Endothelial cell of umbilical vein (primary cell): ENCODE measurements around the gene ANKS1B. TPM values are rescaled to one million over a fixed set of nuclear protein-coding genes. Genes with fewer than 3 reads are reported as not detected.

Experiments
- BruUV-seq: library from RNA; stranded (reverse); fragments of 400-500 nt; replicated peaks from 2 replicates; lab custom pipeline; 2021; lab: Mats Ljungman, UMichigan
- CTCF ChIA-PET: fragments of 300-600, 350-600 bp; sonication (Branson Sonifier 250); formaldehyde crosslinking; loops from one replicate; lab custom pipeline; 2021; ENCODE audit warnings: antibody characterized with exemption, inconsistent platforms; lab: Charles Lee
- POLR2A ChIA-PET: fragments of 300-600, 350-600 bp; sonication (Branson Sonifier 250); formaldehyde crosslinking; loops from one replicate; lab custom pipeline; 2021; ENCODE audit warnings: antibody characterized with exemption, inconsistent platforms; lab: Charles Lee
- DNase-seq: peaks from one replicate; pipeline ENCODE4 v3.0.0-alpha.2; 2011; ENCODE audit warnings: low read depth, low spot score
- FAIRE-seq: peaks from 2 replicates; lab custom pipeline; 2011; peaks lifted over from hg19 to GRCh38; lab: Jason Lieb, UNC
- H2AFZ ChIP-seq: 2 replicates; pipeline ENCODE4 v1.6.0; 2012; ENCODE audit warnings: low read depth, low read length, control low read depth, inconsistent platforms
- H3K27ac ChIP-seq: 2 replicates; pipeline ENCODE4 v1.5.1; 2011; ENCODE audit warnings: low read depth, mild to moderate bottlenecking, control low read depth, low read length, moderate library complexity; ENCODE audit not compliant: insufficient read depth
- H3K27me3 ChIP-seq, 2 experiments: 2 replicates each; pipeline versions ENCODE4 v1.6.0 to v1.6.1; 2011; ENCODE audit warnings: low read length in 2 of 2, mixed read lengths in 1 of 2; ENCODE audit not compliant: control insufficient read depth in 2 of 2, insufficient read depth in 2 of 2
- H3K36me3 ChIP-seq, 2 experiments: 2 replicates in 1 of 2; 3 replicates in 1 of 2; pipeline ENCODE4 v1.5.1; 2011; ENCODE audit warnings: low read length in 2 of 2, mild to moderate bottlenecking in 1 of 2, moderate library complexity in 1 of 2; ENCODE audit not compliant: control insufficient read depth in 2 of 2, insufficient read depth in 2 of 2; ENCODE audit errors: extremely low read depth in 1 of 2
- H3K4me1 ChIP-seq: 3 replicates; pipeline ENCODE4 v1.5.1; 2011; ENCODE audit warnings: mild to moderate bottlenecking, low read length; ENCODE audit not compliant: control insufficient read depth, insufficient read depth; ENCODE audit errors: extremely low read depth
- H3K4me2 ChIP-seq: 2 replicates; pipeline ENCODE4 v1.6.1; 2011; ENCODE audit warnings: low read length, control low read depth, mixed read lengths; ENCODE audit not compliant: insufficient read depth
- H3K4me3 ChIP-seq, 3 experiments: fragments of 200-600 bp in 1 of 3; sonication (generic), shearing (Covaris generic) in 1 of 3; replicated peaks in 1 of 3; 2 replicates each; pipeline ENCODE4 v1.5.1; 2011 to 2016; ENCODE audit warnings: control low read depth in 3 of 3, low read length in 3 of 3, mild to moderate bottlenecking in 2 of 3, inconsistent platforms in 1 of 3, low read depth in 1 of 3, moderate library complexity in 1 of 3; ENCODE audit not compliant: insufficient read depth in 1 of 3
- H3K79me2 ChIP-seq: 2 replicates; pipeline ENCODE4 v1.6.0; 2012; ENCODE audit warnings: low read length, inconsistent platforms; ENCODE audit not compliant: control insufficient read depth, insufficient read depth
- H3K9ac ChIP-seq: replicated peaks from 2 replicates; pipeline ENCODE3; 2011; ENCODE audit warnings: low read length, control low read depth; ENCODE audit not compliant: insufficient read depth; ENCODE audit errors: extremely low read depth
- H3K9me1 ChIP-seq: replicated peaks from 3 replicates; pipeline ENCODE4 v1.6.0; 2011; ENCODE audit warnings: mild to moderate bottlenecking, low read length; ENCODE audit not compliant: control insufficient read depth, insufficient read depth; ENCODE audit errors: extremely low read depth
- H3K9me3 ChIP-seq: replicated peaks from 2 replicates; pipeline ENCODE4 v1.5.1; 2012; ENCODE audit warnings: low read length, inconsistent platforms; ENCODE audit not compliant: control insufficient read depth, insufficient read depth
- H4K20me1 ChIP-seq: replicated peaks from 2 replicates; pipeline ENCODE3; 2011; ENCODE audit warnings: mild to moderate bottlenecking, low read length; ENCODE audit not compliant: control insufficient read depth, insufficient read depth; ENCODE audit errors: extremely low read depth
- CTCF ChIP-seq, 2 donors: IDR thresholded peaks; 1 replicate in 1 of 2; 2 replicates in 1 of 2; pipeline ENCODE4 v1.5.1; 2011; ENCODE audit warnings: low read length in 2 of 2, mild to moderate bottlenecking in 2 of 2, moderate library complexity in 2 of 2, control low read depth in 1 of 2, inconsistent platforms in 1 of 2, low read depth in 1 of 2; ENCODE audit not compliant: insufficient read depth in 1 of 2; ENCODE audit errors: extremely low read depth in 1 of 2
- EZH2 ChIP-seq: IDR thresholded peaks from 2 replicates; pipeline ENCODE4 v1.6.1; 2012; ENCODE audit warnings: borderline replicate concordance, low read depth, mild to moderate bottlenecking, moderate library complexity, low read length, inconsistent platforms; ENCODE audit not compliant: severe bottlenecking
- FOS ChIP-seq: IDR thresholded peaks from 2 replicates; pipeline ENCODE4 v1.6.1; 2011; ENCODE audit warnings: mild to moderate bottlenecking, low read length, moderate library complexity, borderline replicate concordance; ENCODE audit not compliant: insufficient read depth
- GATA2 ChIP-seq: IDR thresholded peaks from 2 replicates; pipeline ENCODE4 v1.7.0; 2011; ENCODE audit warnings: low read depth, mild to moderate bottlenecking, moderate library complexity, mixed read lengths, low read length; ENCODE audit not compliant: insufficient read length, insufficient read depth
- JUN ChIP-seq: IDR thresholded peaks from 2 replicates; pipeline ENCODE4 v1.6.1; 2011; ENCODE audit warnings: borderline replicate concordance, low read depth; ENCODE audit not compliant: insufficient read length, insufficient read depth
- MAX ChIP-seq: IDR thresholded peaks from 2 replicates; pipeline ENCODE4 v1.6.1; 2011; ENCODE audit not compliant: insufficient read depth, insufficient read length
- MYC ChIP-seq: IDR thresholded peaks from one replicate; pipeline ENCODE4 v1.6.1; 2011; ENCODE audit warnings: mild to moderate bottlenecking, low read depth, low read length
- POLR2A ChIP-seq: IDR thresholded peaks from 2 replicates; pipeline ENCODE4 v1.6.1; 2012; ENCODE audit warnings: low read depth, mild to moderate bottlenecking, control low read depth, low read length
- POLR2AphosphoS5 ChIP-seq: IDR thresholded peaks from 2 replicates; pipeline ENCODE4 v1.6.1; 2012; ENCODE audit warnings: low read depth, mild to moderate bottlenecking, control low read depth, low read length, moderate library complexity; ENCODE audit not compliant: insufficient read depth
- dilution Hi-C: fragments of 300-500 bp; cut with MboI; formaldehyde crosslinking; loops from one replicate; pipeline ENCODE4 v1.15.0; 2019; ENCODE audit warnings: low sequenced_read_pairs; ENCODE audit not compliant: extremely low pct_ligation_motif_present
- intact Hi-C: fragments of 100-400 bp; cut with micrococcal nuclease; formaldehyde crosslinking; loops from one replicate; pipeline ENCODE4 v1.10.0; 2022
- polyA plus RNA-seq, 4 experiments: library from polyadenylated mRNA; depleted of rRNA in 3 of 4; stranded (reverse) in 3 of 4; unstranded in 1 of 4; fragments of >200 nt; gene quantifications; 2 replicates each; pipeline versions ENCODE4 v1.2.1 to v1.2.3, GENCODE V29; 2011 to 2012; ENCODE audit warnings: missing spikeins in 1 of 4
- total RNA-seq: library from RNA; stranded (reverse); gene quantifications from 2 replicates; pipeline ENCODE4 v1.2.3, GENCODE V29; 2021

ANKS1B gene
- total and polyA plus RNA-seq, 2 donors (not counting 3 experiments of a cell fraction or from before 2014, with no cell fraction given), result 0.15 to 0.38 TPM

GRCh38 chr12:98797200-98797599, 1187.5 kb downstream of the ANKS1B start:
- POLR2A ChIA-PET, result no interaction called here
- no peaks in the 10 kb centered on the region for H3K9me3 ChIP-seq

More at GRCh38 chr12:98797200-98797599, 1187.5 kb downstream of the ANKS1B start:
- intact Hi-C loops (no loop called here), dilution Hi-C loops (no loop called here)
- Histone ChIP-seq H3K9ac (no peak overlapping the region), H3K9me1 (no peaks in the 10 kb centered on the region), H4K20me1 (no peaks in the 10 kb centered on the region), H3K79me2 (no peaks in the 10 kb centered on the region), H3K27me3 (peaks cover 1 to 6% of the 10 kb centered on the region in 2 experiments), H2AFZ (no peak overlapping the region), H3K4me1 (no peaks in the 10 kb centered on the region), H3K4me2 (no peak overlapping the region), H3K36me3 (no peaks in the 10 kb centered on the region), H3K4me3 (no peak overlapping the region), H3K27ac (no peak overlapping the region)
- BruUV-seq, result no TSS peak
- DNase-seq, result no peak
- no peak for FAIRE-seq
- CTCF ChIA-PET, result interaction anchor here (1.2 kb wide), 1 partner anchor 32 kb away, joined by 3 read pairs; no protein-coding TSS in a partner anchor
- TF ChIP-seq EZH2 (no peak), GATA2 (no peak), FOS (no peak), POLR2A (no peak), MAX (no peak), CTCF (IDR thresholded peaks at IDR 0.05; ENCODE audit: extremely low read depth in 1 of 2, insufficient read depth in 1 of 2, low read depth in 1 of 2, low read length in 2 of 2) (no peak), MYC (no peak), JUN (no peak), POLR2AphosphoS5 (no peak)
